HG02943 (cell line): ENCODE measurements around the gene GCNT1.
"Not testable (repeated sequence)": the region's sequence is repeated elsewhere in the genome, so short reads cannot be mapped to it uniquely, and the experiment has no call there.

Experiments used
- ATAC-seq: cut with Tn5 transposase; IDR thresholded peaks from one replicate; pipeline ENCODE4 v1.9.1; 2021; ENCODE audit warnings: mild to moderate bottlenecking, low read depth, moderate library complexity; ENCODE audit not compliant: unreplicated experiment

The GCNT1 gene

GRCh38 chr9:76441551-76442322 lies 17.2 kb upstream of the GCNT1 start:
- ATAC-seq, result no peak

GRCh38 chr9:76443887-76444286 lies 15.1 kb upstream of the GCNT1 start:
- ATAC-seq, result no peak

GRCh38 chr9:76444322-76444929 lies 14.6 kb upstream of the GCNT1 start:
- ATAC-seq, result no peak

- no peak for ATAC-seq
Measured at GRCh38 chr9:76445976-76446375, 13.0 kb upstream of the GCNT1 start.

GRCh38 chr9:76448501-76448900 lies 10.5 kb upstream of the GCNT1 start:
- no peak for ATAC-seq

GRCh38 chr9:76451234-76451633 lies 7.7 kb upstream of the GCNT1 start:
- no peak for ATAC-seq

GRCh38 chr9:76452839-76453238 lies 6.1 kb upstream of the GCNT1 start:
- no peak for ATAC-seq

GRCh38 chr9:76453785-76454184 lies 5.2 kb upstream of the GCNT1 start:
- no peak for ATAC-seq

- ATAC-seq, result no peak
Measured at GRCh38 chr9:76454311-76454710, 4.7 kb upstream of the GCNT1 start.

- ATAC-seq, result no peak
Measured at GRCh38 chr9:76456202-76456926, 2.6 kb upstream of the GCNT1 start.

- ATAC-seq, result peak; percentile 1
Measured at GRCh38 chr9:76459694-76460635, 983 bp downstream of the GCNT1 start.

- no peak for ATAC-seq
Measured at GRCh38 chr9:76462126-76462525, 3.1 kb downstream of the GCNT1 start.

GRCh38 chr9:76463211-76463610 lies 4.2 kb downstream of the GCNT1 start:
- ATAC-seq, result no peak

- ATAC-seq, result no peak
Measured at GRCh38 chr9:76464706-76465105, 5.7 kb downstream of the GCNT1 start.

- no peak for ATAC-seq
Measured at GRCh38 chr9:76465442-76466298, 6.7 kb downstream of the GCNT1 start.

- no peak for ATAC-seq
Measured at GRCh38 chr9:76466299-76466605, 7.3 kb downstream of the GCNT1 start.

GRCh38 chr9:76474419-76474818 lies 15.4 kb downstream of the GCNT1 start:
- no peak for ATAC-seq

- no peak for ATAC-seq
Measured at GRCh38 chr9:76475686-76476085, 16.7 kb downstream of the GCNT1 start.

GRCh38 chr9:76477818-76478217 lies 18.8 kb downstream of the GCNT1 start:
- not testable (repeated sequence) for ATAC-seq

GRCh38 chr9:76478226-76478625 lies 19.2 kb downstream of the GCNT1 start:
- ATAC-seq, result no peak
